HG03571 (cell line): ENCODE measurements around the gene OAS1.
"Not testable (repeated sequence)": the region's sequence is repeated elsewhere in the genome, so short reads cannot be mapped to it uniquely, and the experiment has no call there.

Experiments
- ATAC-seq: cut with Tn5 transposase; IDR thresholded peaks from one replicate; pipeline ENCODE4 v1.9.1; 2021; ENCODE audit not compliant: unreplicated experiment

OAS1 gene

DNA sequence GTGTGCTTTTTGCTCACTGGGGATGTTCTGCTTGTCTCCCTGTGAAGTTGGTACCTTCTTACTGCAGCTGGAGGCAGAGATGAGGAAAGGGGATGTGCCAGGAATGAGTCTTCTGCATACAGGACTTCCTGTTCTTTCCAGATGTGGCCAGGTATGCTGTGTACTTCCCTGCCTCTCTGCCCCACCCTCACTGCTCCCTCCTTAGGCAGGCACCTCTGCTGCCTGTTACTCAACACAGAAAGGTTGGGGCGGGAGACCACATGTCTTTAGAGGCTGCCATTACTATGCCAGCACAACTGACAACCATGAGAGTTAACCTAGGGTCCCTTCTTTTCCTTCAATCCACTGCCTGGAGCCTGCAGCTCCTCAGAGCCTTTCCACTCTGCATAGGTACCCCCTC is 29.5 kb downstream of the OAS1 start:
- ATAC-seq: no peak

DNA sequence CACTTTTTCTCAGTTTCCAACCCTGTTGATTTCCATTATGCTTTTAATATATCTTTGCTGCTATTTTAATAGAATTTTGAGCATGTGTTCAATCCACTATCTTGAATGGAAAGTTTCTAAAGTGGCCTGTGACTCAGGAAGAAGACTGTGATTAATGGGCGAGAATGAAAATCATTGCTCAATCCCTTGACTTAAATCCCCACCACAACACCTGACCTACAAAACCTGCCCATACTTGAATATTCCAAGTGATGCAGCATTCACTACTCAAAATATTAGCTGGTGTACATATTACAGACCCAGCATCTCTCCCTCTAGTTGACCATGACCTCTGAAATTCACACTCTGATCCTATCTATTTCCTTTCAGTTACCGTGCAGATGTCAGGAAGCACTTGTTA is 30.2 kb downstream of the OAS1 start:
- no peak for ATAC-seq

DNA sequence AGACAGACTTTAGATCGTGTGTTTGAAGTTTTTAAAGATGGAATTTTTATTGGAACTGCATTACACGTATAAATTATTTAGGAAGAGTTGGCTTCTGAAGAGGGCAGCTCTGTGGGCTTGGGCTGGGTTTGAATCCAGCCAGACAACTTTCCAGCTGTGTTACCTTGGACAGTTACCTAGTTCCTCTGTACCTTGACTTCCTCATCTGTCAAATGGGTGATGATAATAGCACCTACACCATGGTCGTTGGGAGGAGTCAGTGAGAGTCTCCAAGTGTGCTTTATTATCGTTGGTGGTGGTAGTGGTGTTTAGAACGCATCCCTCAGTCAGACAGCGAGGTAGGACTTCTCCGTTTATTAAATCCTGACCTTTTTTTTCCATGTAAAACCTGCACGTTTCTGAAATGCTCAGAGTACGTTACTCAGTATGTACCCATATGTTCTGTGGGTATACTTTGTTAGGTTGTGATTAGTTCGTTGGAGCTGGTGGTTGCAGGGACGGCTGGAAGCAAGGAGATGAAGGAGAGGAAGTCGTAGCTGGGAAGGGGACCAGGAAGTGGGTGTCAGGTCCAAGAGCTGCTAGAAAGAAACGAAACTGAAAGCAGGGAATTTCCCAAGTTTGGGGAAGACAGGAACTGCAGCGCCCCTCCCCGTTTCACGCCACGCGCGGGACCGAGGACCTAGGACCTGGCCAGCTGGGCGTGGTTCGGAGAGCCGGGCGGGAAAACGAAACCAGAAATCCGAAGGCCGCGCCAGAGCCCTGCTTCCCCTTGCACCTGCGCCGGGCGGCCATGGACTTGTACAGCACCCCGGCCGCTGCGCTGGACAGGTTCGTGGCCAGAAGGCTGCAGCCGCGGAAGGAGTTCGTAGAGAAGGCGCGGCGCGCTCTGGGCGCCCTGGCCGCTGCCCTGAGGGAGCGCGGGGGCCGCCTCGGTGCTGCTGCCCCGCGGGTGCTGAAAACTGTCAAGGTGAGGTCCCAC is 31.3 kb downstream of the OAS1 start, which contains the start of gene OAS3:
Gene OAS3 (plus strand): TSS at position 734 of the 979 bp plus-strand sequence. CDS start 57 bp downstream, at position 791.
- ATAC-seq: no peak

DNA sequence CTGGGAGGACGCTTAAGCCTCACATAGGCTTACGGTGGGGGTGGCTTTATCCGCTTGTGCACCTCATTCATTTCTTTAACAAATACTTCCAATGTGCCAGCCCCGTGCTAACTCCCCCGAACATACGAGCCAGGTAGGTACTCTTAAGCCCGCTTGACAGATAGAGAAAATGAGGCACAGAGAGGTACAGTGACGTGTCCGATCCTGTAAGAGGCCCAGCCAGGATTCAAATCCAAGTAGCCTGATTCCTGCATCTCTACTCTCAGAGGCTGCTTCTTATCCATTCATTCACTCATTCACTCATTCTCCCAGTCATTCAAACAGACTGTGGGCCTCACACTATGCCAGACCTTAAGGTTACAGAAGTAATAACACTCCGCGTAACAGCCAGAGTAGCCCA is 32.0 kb downstream of the OAS1 start:
- no peak for ATAC-seq

DNA sequence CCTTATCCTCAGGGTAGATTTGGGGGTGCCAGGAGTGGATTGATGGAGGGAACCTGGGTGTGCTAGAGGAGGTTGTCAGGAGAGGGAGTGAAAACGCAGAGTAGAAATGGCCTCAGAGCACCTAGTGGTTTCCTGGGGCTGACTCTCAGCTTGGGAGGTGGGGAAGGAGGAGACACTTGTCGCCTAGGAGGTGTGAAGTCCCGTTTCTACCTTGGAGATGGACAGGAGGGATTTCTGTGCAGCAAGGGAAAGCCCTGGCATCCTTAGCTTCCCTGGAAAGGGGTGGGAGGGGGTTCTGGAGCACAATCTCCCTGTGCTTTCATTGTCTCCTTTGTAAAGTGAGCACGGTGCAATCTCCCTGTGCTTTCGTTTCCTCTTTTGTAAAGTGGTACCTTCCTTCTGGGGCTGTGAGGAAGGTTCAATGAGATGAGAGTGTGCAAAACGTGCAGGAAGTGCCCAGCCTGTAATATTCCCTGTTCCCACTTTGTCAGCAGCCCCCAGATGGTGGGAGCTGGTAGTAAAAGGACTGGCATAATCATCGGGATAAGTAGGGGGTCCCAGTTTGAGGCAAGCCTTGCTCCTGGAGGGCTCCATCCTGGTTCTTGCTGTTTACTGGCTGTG is 33.1 kb downstream of the OAS1 start:
- ATAC-seq: peak; percentile 69

DNA sequence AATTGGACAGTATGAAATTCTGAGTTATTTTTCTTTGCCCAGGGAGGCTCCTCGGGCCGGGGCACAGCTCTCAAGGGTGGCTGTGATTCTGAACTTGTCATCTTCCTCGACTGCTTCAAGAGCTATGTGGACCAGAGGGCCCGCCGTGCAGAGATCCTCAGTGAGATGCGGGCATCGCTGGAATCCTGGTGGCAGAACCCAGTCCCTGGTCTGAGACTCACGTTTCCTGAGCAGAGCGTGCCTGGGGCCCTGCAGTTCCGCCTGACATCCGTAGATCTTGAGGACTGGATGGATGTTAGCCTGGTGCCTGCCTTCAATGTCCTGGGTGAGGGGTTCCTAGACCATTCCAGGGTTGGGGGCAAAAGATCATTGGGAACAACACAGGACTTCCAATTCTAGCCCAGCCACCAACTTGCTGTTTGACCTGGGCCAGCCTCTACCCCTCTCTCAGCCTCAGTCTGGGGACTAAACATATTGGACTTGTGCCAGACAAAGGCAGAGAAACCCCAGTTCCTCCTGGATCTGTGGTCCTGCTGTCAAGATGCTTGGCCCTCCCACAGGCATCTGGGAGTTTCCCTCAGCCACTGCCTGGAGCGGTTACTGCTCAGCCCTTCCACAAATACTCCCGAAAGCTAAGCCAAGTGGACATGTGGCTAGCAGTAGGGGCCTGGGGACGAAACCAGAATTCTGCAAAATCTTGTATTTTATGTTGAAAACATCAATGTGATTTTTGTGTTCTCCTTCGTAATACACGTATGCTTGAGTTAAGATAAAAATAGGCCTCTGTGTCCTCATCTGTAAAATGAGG is 35.0 kb downstream of the OAS1 start:
- no peak for ATAC-seq

DNA sequence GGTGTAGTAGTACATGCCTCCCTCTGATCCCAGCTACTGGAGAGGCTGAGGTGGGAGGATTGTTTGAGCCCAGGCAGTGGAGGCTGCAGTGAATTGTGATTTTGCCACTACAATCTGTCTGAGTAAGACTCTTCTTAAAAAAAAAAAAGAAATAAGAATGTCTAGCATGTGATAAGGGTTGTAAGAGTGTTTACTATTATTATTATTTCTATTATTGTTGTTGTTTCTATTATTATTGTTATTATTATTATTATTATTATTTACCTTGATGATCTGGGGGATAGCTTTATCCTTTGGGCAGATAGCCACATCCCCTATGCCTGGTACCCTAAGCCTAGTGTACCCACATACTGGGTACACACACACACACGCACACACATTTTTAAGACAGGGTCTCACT is 35.8 kb downstream of the OAS1 start:
- ATAC-seq: no peak

DNA sequence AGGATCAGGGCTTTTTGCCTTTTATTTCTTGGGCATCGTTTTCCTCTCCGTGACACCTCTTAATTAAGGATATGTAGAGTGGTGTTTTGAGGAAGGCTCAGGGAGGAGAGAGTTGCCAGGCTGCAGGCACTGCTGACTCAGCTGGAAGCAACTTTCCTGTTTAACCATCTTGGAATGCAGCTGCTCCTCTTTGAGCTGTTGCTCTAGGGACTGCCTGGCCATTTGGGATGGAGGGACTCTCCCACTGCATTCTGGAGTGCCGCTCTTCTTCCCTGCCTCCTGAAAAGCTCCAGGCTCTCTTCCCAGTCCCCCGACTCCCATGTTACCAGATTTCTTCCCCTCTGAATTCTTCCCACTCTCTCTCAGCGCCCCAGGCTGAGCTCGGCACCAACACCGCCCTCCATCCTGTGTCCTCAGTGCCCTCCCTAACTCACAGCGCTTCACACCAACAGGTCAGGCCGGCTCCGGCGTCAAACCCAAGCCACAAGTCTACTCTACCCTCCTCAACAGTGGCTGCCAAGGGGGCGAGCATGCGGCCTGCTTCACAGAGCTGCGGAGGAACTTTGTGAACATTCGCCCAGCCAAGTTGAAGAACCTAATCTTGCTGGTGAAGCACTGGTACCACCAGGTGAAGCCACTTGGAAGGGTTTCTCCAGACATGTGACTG is 37.4 kb downstream of the OAS1 start:
- ATAC-seq: no peak

DNA sequence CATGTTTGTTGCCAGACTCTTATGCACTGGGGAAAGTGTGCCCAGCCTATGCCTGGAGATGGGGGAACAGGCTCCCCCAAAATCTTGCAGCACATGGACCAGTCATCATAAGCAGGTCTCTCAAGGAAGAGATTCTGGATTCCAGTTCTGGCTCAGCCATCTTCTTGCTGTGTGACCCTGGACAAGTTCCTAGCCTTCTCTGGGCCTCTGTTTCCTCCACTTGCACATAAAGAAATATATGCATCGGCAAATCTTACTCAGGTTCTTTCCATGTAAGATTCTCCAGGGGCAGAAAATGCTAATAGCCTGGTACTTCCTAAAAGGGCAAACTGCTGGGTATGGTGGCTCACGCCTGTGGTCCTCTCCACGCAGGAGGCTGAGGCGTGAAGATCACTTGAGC is 38.8 kb downstream of the OAS1 start:
- no peak for ATAC-seq

DNA sequence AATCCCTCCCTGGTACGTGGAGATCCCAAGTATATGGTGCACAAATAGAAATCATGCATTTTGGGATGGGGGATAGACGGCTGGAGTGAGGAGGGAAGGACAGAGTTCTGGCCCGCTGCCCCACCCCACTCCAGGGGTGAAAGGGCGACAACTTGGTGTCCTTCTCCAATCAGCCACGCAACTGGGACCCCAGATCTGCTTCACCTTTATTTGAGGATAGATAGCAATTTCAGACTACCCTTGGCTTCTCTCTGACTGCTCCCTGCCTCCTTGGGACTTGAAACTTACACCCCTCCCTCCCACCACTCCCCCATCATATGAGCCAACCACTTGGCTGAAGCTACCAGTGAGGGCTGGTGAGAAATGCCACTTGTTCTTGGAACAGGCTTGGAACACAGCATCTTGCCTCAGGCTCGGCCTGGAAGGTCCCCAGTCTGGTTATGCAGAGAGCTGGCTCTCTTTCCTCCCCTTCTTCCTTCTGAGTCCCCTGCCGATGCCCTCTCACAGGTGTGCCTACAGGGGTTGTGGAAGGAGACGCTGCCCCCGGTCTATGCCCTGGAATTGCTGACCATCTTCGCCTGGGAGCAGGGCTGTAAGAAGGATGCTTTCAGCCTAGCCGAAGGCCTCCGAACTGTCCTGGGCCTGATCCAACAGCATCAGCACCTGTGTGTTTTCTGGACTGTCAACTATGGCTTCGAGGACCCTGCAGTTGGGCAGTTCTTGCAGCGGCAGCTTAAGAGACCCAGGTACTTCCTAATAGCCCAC is 39.7 kb downstream of the OAS1 start:
- ATAC-seq: no peak

DNA sequence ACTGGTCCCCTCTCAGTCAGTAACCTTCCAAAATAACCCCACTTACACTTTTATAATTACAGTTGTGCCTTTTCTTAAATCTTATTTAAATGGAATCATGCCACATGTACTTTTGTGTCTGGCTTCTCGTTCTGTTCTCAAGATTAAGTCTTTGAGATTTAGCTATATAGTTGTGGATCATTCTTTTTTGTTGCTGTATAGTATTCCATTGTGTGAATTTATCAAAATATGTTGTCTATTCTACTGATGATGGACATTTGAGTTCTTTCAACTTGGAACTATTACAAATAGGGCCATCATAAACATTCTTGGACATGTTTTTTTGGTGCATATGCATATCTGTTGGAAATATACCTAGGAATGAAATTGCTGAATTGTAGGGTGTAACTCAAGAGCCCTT is 40.6 kb downstream of the OAS1 start:
- ATAC-seq: no peak

DNA sequence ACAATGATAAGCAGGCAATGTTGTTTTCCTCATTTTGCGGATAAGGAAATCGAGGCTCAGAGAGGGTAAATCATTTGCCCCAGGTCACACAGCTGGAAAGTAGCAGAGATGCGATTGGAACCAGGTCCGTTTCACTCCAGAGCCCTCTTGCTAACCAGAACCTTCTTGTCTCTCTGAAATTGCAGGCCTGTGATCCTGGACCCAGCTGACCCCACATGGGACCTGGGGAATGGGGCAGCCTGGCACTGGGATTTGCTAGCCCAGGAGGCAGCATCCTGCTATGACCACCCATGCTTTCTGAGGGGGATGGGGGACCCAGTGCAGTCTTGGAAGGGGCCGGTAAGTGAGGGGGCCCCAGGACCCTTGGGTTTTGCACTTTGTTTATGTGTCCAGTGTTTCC is 41.0 kb downstream of the OAS1 start:
- no peak for ATAC-seq

DNA sequence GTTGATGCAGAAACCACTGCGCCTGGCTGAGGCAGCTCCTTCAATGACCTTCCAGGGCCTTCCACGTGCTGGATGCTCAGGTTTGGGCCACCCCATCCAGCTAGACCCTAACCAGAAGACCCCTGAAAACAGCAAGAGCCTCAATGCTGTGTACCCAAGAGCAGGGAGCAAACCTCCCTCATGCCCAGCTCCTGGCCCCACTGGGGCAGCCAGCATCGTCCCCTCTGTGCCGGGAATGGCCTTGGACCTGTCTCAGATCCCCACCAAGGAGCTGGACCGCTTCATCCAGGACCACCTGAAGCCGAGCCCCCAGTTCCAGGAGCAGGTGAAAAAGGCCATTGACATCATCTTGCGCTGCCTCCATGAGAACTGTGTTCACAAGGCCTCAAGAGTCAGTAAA is 42.0 kb downstream of the OAS1 start:
- ATAC-seq: no peak

DNA sequence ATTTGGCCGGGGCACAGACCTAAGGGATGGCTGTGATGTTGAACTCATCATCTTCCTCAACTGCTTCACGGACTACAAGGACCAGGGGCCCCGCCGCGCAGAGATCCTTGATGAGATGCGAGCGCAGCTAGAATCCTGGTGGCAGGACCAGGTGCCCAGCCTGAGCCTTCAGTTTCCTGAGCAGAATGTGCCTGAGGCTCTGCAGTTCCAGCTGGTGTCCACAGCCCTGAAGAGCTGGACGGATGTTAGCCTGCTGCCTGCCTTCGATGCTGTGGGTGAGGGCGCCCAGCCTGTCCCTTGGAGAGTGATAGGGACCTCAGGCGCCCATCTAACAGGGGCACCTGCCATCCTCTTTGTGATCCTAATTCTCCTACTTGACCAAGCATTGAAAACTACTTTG is 43.9 kb downstream of the OAS1 start:
- ATAC-seq: no peak

DNA sequence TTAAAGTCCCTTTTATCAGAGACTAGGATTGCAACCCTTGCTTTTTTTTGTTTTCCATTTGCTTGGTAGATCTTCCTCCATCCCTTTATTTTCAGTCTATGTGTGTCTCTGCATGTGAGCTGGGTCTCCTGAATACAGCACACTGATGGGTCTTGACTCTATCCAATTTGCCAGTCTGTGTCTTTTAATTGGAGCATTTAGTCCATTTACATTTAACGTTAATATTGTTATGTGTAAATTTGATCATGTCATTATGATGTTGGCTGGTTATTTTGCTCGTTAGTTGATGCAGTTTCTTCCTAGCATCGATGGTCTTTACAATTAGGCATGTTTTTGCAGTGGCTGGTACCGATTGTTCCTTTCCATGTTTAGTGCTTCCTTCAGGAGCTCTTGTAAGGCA is 50.4 kb downstream of the OAS1 start:
- ATAC-seq: not testable (repeated sequence)

DNA sequence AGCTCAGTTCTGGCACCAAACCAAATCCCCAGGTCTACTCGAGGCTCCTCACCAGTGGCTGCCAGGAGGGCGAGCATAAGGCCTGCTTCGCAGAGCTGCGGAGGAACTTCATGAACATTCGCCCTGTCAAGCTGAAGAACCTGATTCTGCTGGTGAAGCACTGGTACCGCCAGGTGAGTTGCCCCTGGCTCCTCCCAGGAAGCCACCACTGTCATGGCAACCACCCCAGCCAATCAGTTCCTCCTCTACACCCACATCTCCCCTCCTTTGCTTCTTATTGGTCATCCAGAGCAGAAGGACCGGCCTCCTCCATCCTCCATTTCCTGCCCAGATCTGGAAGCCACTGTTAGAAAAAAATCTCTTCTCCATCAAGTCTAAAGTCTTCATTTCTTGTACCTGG is 54.3 kb downstream of the OAS1 start:
- ATAC-seq: no peak

DNA sequence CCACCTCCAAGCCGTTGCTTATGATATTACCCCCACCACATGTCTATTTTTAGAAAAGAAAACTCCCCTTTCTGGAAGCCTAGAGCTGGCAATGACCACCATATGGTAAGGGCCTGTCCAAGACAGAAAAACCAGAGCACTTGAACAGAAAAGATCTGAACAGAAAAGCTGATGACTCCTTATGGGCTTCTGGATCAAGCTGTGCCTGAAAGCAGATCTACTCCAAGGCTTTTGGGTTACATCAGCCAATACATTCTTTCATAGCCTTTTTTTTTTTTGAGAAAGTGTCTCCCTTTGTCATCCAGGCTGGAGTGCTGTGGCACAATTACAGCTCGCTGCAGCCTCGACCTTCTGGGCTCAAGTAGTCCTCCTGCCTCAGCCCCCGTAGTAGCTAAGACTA is 54.8 kb downstream of the OAS1 start:
- no peak for ATAC-seq

DNA sequence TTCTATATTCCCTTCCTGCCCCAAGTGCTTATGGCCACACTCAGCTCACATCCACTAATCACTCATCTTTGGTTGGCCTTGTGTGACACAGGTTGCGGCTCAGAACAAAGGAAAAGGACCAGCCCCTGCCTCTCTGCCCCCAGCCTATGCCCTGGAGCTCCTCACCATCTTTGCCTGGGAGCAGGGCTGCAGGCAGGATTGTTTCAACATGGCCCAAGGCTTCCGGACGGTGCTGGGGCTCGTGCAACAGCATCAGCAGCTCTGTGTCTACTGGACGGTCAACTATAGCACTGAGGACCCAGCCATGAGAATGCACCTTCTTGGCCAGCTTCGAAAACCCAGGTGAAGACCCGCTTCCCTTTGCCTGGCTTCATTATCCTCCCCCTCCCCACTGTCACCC is 55.8 kb downstream of the OAS1 start:
- ATAC-seq: no peak

DNA sequence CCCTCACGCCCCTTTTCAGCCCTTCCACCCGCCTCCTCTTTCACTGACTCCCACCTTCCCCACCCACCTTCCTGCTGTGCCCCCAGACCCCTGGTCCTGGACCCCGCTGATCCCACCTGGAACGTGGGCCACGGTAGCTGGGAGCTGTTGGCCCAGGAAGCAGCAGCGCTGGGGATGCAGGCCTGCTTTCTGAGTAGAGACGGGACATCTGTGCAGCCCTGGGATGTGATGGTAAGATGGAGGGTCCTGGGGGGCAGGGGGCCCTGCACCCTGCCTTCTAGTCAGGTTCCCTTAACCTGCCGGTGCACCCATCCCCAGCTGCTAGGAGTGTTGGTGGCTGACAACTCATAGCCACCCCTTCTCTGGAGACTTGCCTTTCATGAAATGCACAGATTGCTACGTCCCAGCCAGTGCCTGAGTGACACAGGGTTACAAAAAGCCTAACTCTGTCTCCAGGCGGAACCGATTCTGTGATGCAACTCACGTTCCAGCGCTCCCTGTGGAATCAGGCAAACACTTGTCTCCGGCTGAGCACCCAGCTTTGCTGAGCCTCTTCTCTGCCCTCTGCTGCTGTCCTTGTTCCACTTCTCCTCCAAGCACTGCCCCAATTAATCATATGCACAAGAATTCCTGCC is 56.6 kb downstream of the OAS1 start:
- no peak for ATAC-seq
